Keratinocyte (primary cell): ENCODE data around the gene HOXB4. TPM values are rescaled to one million over a fixed set of nuclear protein-coding genes. Genes with fewer than 3 reads are reported as not detected.
A peak's percentile ranks its signal among the peaks of the same experiment; 100 is the strongest.

ENCODE experiments used
- DNase-seq: peaks from one replicate; pipeline ENCODE4 v3.0.0-alpha.2; 2011; ENCODE audit warnings: low read depth, missing footprints, low spot score
- FAIRE-seq: peaks from 2 replicates; lab custom pipeline; 2011; peaks lifted over from hg19 to GRCh38; lab: Jason Lieb, UNC
- H2AFZ ChIP-seq: 2 replicates; pipeline ENCODE4 v1.6.0; 2012; ENCODE audit warnings: low read length, control low read depth, inconsistent platforms; ENCODE audit not compliant: control insufficient read depth
- H3K27ac ChIP-seq: 2 replicates; pipeline ENCODE4 v1.5.1; 2011; ENCODE audit warnings: low read length; ENCODE audit not compliant: control insufficient read depth, insufficient read depth
- H3K27me3 ChIP-seq: 3 replicates; pipeline ENCODE4 v1.6.0; 2011; ENCODE audit warnings: low read length; ENCODE audit not compliant: control insufficient read depth, insufficient read depth; ENCODE audit errors: extremely low read depth
- H3K36me3 ChIP-seq, 2 experiments: 2 replicates in 1 of 2; 3 replicates in 1 of 2; pipeline ENCODE4 v1.5.1; 2011; ENCODE audit warnings: low read length in 2 of 2, mild to moderate bottlenecking in 1 of 2; ENCODE audit not compliant: control insufficient read depth in 2 of 2, insufficient read depth in 2 of 2; ENCODE audit errors: extremely low read depth in 1 of 2
- H3K4me1 ChIP-seq: 3 replicates; pipeline ENCODE4 v1.5.1; 2011; ENCODE audit warnings: low read length; ENCODE audit not compliant: control insufficient read depth, insufficient read depth; ENCODE audit errors: extremely low read depth
- H3K4me2 ChIP-seq: 3 replicates; pipeline ENCODE4 v1.6.0; 2011; ENCODE audit warnings: low read depth, low read length; ENCODE audit not compliant: control insufficient read depth, insufficient read depth; ENCODE audit errors: extremely low read depth
- H3K4me3 ChIP-seq, 3 experiments: fragments of 200-600 bp in 1 of 3; sonication (generic) in 1 of 3; 2 replicates in 2 of 3; 3 replicates in 1 of 3; pipeline ENCODE4 v1.5.1; 2011 to 2016; ENCODE audit warnings: low read length in 3 of 3, mild to moderate bottlenecking in 3 of 3, control low read depth in 2 of 3, inconsistent platforms in 1 of 3, low read depth in 1 of 3, mixed read lengths in 1 of 3, mixed run types in 1 of 3, moderate library complexity in 1 of 3; ENCODE audit not compliant: control insufficient read depth in 2 of 3, insufficient read depth in 2 of 3; ENCODE audit errors: extremely low read depth in 1 of 3
- H3K79me2 ChIP-seq: 2 replicates; pipeline ENCODE4 v1.6.0; 2012; ENCODE audit warnings: low read length; ENCODE audit not compliant: control insufficient read depth, insufficient read depth
- H3K9ac ChIP-seq: 3 replicates; pipeline ENCODE4 v1.6.0; 2011; ENCODE audit warnings: low read length; ENCODE audit not compliant: control insufficient read depth, insufficient read depth; ENCODE audit errors: extremely low read depth
- H3K9me1 ChIP-seq: 3 replicates; pipeline ENCODE4 v1.6.0; 2011; ENCODE audit warnings: low read length; ENCODE audit not compliant: control insufficient read depth, insufficient read depth; ENCODE audit errors: extremely low read depth
- H3K9me3 ChIP-seq: 2 replicates; pipeline ENCODE4 v1.5.1; 2012; ENCODE audit warnings: low read depth, low read length; ENCODE audit not compliant: control insufficient read depth
- H4K20me1 ChIP-seq: 3 replicates; pipeline ENCODE4 v1.6.0; 2011; ENCODE audit warnings: low read length; ENCODE audit not compliant: control insufficient read depth, insufficient read depth; ENCODE audit errors: extremely low read depth
- EZH2 ChIP-seq: IDR thresholded peaks from one replicate; pipeline ENCODE4 v1.6.1; 2012; ENCODE audit warnings: inconsistent platforms, mild to moderate bottlenecking, low read length, moderate library complexity
- dilution Hi-C: fragments of 300-500 bp; cut with MboI; formaldehyde crosslinking; loops from one replicate; pipeline ENCODE4 v1.7.0; 2020; ENCODE audit warnings: low sequenced_read_pairs; ENCODE audit not compliant: extremely low pct_ligation_motif_present
- polyA plus RNA-seq, 5 experiments: library from polyadenylated mRNA; depleted of rRNA in 3 of 5; stranded (reverse) in 3 of 5; stranded (forward) in 1 of 5; unstranded in 1 of 5; fragments of >200 nt; gene quantifications; 1 replicate in 1 of 5; 2 replicates in 3 of 5; 3 replicates in 1 of 5; pipeline versions ENCODE4 v1.2.1 to v1.2.3, GENCODE V29; 2011 to 2012; ENCODE audit warnings: missing spikeins in 2 of 5, low read depth in 1 of 5, low replicate concordance in 1 of 5
- TF ChIP-seq, protein P1 (sequence below), 3 experiments: IDR thresholded peaks in 1 of 3; conservative IDR thresholded peaks in 1 of 3; optimal IDR thresholded peaks in 1 of 3; 2 replicates in 2 of 3; 3 replicates in 1 of 3; pipeline versions ENCODE3 to v1.5.1; 2011; ENCODE audit warnings: low read length in 3 of 3, mild to moderate bottlenecking in 3 of 3, moderate library complexity in 2 of 3, control low read depth in 1 of 3, inconsistent platforms in 1 of 3; ENCODE audit not compliant: insufficient read depth in 2 of 3; ENCODE audit errors: extremely low read depth in 1 of 3

HOXB4 gene
- polyA plus RNA-seq, 1 donor (not counting 4 experiments of a cell fraction or from before 2014, with no cell fraction given) = 0.59 TPM

DNA sequence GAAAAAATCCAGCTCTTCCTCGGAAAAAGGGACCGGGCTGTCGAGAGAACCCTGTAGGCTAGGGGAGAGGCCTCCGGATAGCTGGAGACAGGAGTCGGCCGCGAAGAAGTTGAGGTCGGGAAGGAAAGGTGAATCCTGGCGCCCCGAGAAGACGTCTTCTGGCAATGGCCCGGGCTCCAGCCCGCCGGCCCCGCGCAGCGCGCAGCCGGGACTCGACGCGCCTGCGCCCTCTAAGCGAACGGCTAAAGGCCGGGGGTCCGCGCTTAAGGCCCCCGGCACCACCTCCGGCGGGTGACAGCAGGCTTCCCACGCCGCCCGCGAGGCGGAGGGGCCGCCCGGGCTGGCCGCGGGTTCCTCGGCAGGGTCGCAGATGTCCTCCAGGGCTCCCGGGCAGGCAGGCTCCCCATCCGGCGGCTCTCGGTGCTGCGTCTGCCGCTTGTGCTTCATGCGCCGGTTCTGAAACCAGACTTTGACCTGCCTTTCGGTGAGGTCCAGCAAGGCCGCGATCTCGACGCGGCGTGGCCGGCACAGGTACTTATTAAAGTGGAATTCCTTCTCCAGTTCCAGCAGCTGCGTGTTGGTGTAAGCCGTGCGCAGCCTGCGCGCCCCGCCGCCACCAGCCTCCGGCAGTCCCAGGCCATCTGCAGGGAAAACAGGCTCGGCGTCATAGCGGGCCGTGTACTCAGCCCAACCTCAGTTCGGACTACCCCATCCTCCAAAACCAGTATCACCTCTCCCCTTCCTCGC is 34.9 kb downstream of the HOXB4 start:
- peak overlapping the region; percentile 74 for H3K9ac ChIP-seq
- peak overlapping the region; percentile 60 for H3K27ac ChIP-seq
- H3K4me3 ChIP-seq = peak overlapping the region; percentile 54 to 76 (median 73)
- peak overlapping the region; percentile 80 for H2AFZ ChIP-seq
- no peak for TF ChIP-seq EZH2
- TF ChIP-seq, protein P1, sequence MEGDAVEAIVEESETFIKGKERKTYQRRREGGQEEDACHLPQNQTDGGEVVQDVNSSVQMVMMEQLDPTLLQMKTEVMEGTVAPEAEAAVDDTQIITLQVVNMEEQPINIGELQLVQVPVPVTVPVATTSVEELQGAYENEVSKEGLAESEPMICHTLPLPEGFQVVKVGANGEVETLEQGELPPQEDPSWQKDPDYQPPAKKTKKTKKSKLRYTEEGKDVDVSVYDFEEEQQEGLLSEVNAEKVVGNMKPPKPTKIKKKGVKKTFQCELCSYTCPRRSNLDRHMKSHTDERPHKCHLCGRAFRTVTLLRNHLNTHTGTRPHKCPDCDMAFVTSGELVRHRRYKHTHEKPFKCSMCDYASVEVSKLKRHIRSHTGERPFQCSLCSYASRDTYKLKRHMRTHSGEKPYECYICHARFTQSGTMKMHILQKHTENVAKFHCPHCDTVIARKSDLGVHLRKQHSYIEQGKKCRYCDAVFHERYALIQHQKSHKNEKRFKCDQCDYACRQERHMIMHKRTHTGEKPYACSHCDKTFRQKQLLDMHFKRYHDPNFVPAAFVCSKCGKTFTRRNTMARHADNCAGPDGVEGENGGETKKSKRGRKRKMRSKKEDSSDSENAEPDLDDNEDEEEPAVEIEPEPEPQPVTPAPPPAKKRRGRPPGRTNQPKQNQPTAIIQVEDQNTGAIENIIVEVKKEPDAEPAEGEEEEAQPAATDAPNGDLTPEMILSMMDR (optimal IDR thresholded peaks at IDR 0.05 in 1 of 3, IDR thresholded peaks at IDR 0.05 in 1 of 3, conservative IDR thresholded peaks at IDR 0.05 in 1 of 3; ENCODE audit: extremely low read depth in 1 of 3, insufficient read depth in 2 of 3, low read length in 3 of 3) = peak; percentile 6 to 23 (median 20)
- H3K79me2 ChIP-seq = peaks cover 13% of the 10 kb centered on the region
- no peak for FAIRE-seq
- H3K27me3 ChIP-seq = peaks cover 24% of the 10 kb centered on the region
- H3K9me1 ChIP-seq = no peaks in the 10 kb centered on the region
- peaks cover 0 to 3% of the 10 kb centered on the region in 2 experiments for H3K36me3 ChIP-seq
- dilution Hi-C loops = no loop called here
- no peaks in the 10 kb centered on the region for H4K20me1 ChIP-seq
- peaks cover 24% of the 10 kb centered on the region for H3K4me1 ChIP-seq
- peak overlapping the region; percentile 77 for H3K4me2 ChIP-seq
- DNase-seq = peak; percentile 57
- H3K9me3 ChIP-seq = no peaks in the 10 kb centered on the region

DNA sequence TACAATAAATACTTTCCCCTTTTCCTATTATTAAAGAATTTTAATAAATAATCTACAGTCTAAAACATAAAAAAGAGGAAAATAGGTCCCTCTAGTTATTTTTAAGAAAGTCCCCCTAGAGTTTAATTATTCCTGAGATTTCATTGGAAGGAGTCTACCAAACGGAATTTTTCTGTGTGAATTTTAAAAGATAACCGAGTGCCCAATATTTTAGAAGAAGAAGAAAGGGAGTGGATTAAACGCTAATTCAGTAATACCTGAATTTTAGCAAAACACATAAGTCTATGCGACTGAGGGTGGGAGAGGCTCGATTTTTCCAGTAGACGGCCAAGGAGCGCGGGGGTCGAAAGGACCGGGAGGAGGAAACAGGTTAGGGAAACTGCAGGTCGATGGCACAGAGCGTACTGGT is 35.4 kb downstream of the HOXB4 start:
- Histone ChIP-seq H3K9me1 (no peaks in the 10 kb centered on the region), H3K4me2 (peak overlapping the region; percentile 77), H4K20me1 (no peaks in the 10 kb centered on the region), H3K27me3 (peaks cover 24% of the 10 kb centered on the region), H2AFZ (no peak overlapping the region), H3K27ac (peak overlapping the region; percentile 60), H3K79me2 (peaks cover 13% of the 10 kb centered on the region), H3K4me1 (peaks cover 24% of the 10 kb centered on the region), H3K36me3 (peaks cover 0 to 3% of the 10 kb centered on the region in 2 experiments), H3K9me3 (no peaks in the 10 kb centered on the region), H3K9ac (peak overlapping the region; percentile 74), H3K4me3 (peak overlapping the region; percentile 54 to 76 (median 73))
- dilution Hi-C loops = no loop called here
- no peak for FAIRE-seq
- TF ChIP-seq EZH2 = no peak
- TF ChIP-seq, protein P1 (optimal IDR thresholded peaks at IDR 0.05 in 1 of 3, IDR thresholded peaks at IDR 0.05 in 1 of 3, conservative IDR thresholded peaks at IDR 0.05 in 1 of 3; ENCODE audit: extremely low read depth in 1 of 3, insufficient read depth in 2 of 3, low read length in 3 of 3) = no peak
- no peak for DNase-seq
